T-helper 2 cell treated with Interferon-gamma antibody and Interleukin-4, amounts not matched to agents 5 μg/mL and 100 μg/mL, for 36 hours (primary cell): ENCODE data around the gene RECK.

Source experiments
- DNase-seq: peaks from one replicate; pipeline ENCODE4 v3.0.0; 2021; ENCODE audit warnings: low spot score
- H3K27ac Mint-ChIP-seq: one replicate; pipeline ENCODE4 v1.8.0; 2021; ENCODE audit warnings: mild to moderate bottlenecking, mixed read lengths
- H3K27me3 Mint-ChIP-seq: one replicate; pipeline ENCODE4 v1.8.0; 2021; ENCODE audit warnings: low read depth, mixed read lengths
- H3K36me3 Mint-ChIP-seq: one replicate; pipeline ENCODE4 v1.8.0; 2021; ENCODE audit warnings: low read depth, mixed read lengths
- H3K4me1 Mint-ChIP-seq: one replicate; pipeline ENCODE4 v1.8.0; 2021; ENCODE audit warnings: low read depth, mixed read lengths
- H3K4me3 Mint-ChIP-seq: one replicate; pipeline ENCODE4 v1.8.0; 2022; ENCODE audit warnings: mild to moderate bottlenecking, moderate library complexity, mixed read lengths
- H3K9me3 Mint-ChIP-seq: one replicate; pipeline ENCODE4 v1.8.0; 2021; ENCODE audit warnings: mixed read lengths

Gene RECK

GRCh38 chr9:36034234-36034633, 2.5 kb upstream of the RECK start:
- Mint-ChIP-seq H3K9me3 (no peaks in the 10 kb centered on the region), H3K27ac (no peak overlapping the region), H3K27me3 (peaks cover 27% of the 10 kb centered on the region), H3K4me1 (peaks cover 11% of the 10 kb centered on the region), H3K36me3 (peaks cover 3% of the 10 kb centered on the region), H3K4me3 (no peak overlapping the region)
- DNase-seq: no peak

GRCh38 chr9:36035006-36035405, 1.7 kb upstream of the RECK start:
- DNase-seq: no peak
- Mint-ChIP-seq H3K27me3 (peaks cover 27% of the 10 kb centered on the region), H3K36me3 (peaks cover 3% of the 10 kb centered on the region), H3K4me1 (peaks cover 17% of the 10 kb centered on the region), H3K27ac (no peak overlapping the region), H3K4me3 (no peak overlapping the region), H3K9me3 (no peaks in the 10 kb centered on the region)

GRCh38 chr9:36036253-36036779, 397 bp upstream of the RECK start:
- peaks cover 27% of the 10 kb centered on the region for H3K4me1 Mint-ChIP-seq
- H3K9me3 Mint-ChIP-seq: no peaks in the 10 kb centered on the region
- H3K36me3 Mint-ChIP-seq: peaks cover 3% of the 10 kb centered on the region
- no peak overlapping the region for H3K27ac Mint-ChIP-seq
- peak overlapping the region; percentile 81 for H3K4me3 Mint-ChIP-seq
- DNase-seq: no peak
- H3K27me3 Mint-ChIP-seq: peaks cover 19% of the 10 kb centered on the region

GRCh38 chr9:36037549-36038122, 923 bp downstream of the RECK start:
- peaks cover 9% of the 10 kb centered on the region for H3K27me3 Mint-ChIP-seq
- H3K4me3 Mint-ChIP-seq: peak overlapping the region; percentile 98
- H3K4me1 Mint-ChIP-seq: peaks cover 31% of the 10 kb centered on the region
- H3K36me3 Mint-ChIP-seq: peaks cover 3% of the 10 kb centered on the region
- H3K9me3 Mint-ChIP-seq: no peaks in the 10 kb centered on the region
- H3K27ac Mint-ChIP-seq: peak overlapping the region; percentile 80
- DNase-seq: no peak

- no peak for DNase-seq
- H3K9me3 Mint-ChIP-seq: no peaks in the 10 kb centered on the region
- H3K27me3 Mint-ChIP-seq: peaks cover 2% of the 10 kb centered on the region
- no peak overlapping the region for H3K27ac Mint-ChIP-seq
- H3K4me1 Mint-ChIP-seq: peaks cover 32% of the 10 kb centered on the region
- H3K4me3 Mint-ChIP-seq: no peak overlapping the region
- H3K36me3 Mint-ChIP-seq: peaks cover 7% of the 10 kb centered on the region
Observed at GRCh38 chr9:36039121-36039520, 2.4 kb downstream of the RECK start.

- peaks cover 2% of the 10 kb centered on the region for H3K27me3 Mint-ChIP-seq
- peaks cover 37% of the 10 kb centered on the region for H3K4me1 Mint-ChIP-seq
- peaks cover 7% of the 10 kb centered on the region for H3K36me3 Mint-ChIP-seq
- no peak overlapping the region for H3K4me3 Mint-ChIP-seq
- DNase-seq: no peak
- H3K9me3 Mint-ChIP-seq: no peaks in the 10 kb centered on the region
- no peak overlapping the region for H3K27ac Mint-ChIP-seq
Observed at GRCh38 chr9:36039696-36040095, 3.0 kb downstream of the RECK start.

- H3K27ac Mint-ChIP-seq: no peak overlapping the region
- no peaks in the 10 kb centered on the region for H3K9me3 Mint-ChIP-seq
- peaks cover 2% of the 10 kb centered on the region for H3K27me3 Mint-ChIP-seq
- peaks cover 40% of the 10 kb centered on the region for H3K4me1 Mint-ChIP-seq
- H3K4me3 Mint-ChIP-seq: no peak overlapping the region
- peaks cover 7% of the 10 kb centered on the region for H3K36me3 Mint-ChIP-seq
- no peak for DNase-seq
Observed at GRCh38 chr9:36040271-36040925, 3.7 kb downstream of the RECK start.

- DNase-seq: no peak
- H3K4me3 Mint-ChIP-seq: peak overlapping the region; percentile 6
- peaks cover 7% of the 10 kb centered on the region for H3K36me3 Mint-ChIP-seq
- H3K27me3 Mint-ChIP-seq: no peaks in the 10 kb centered on the region
- H3K4me1 Mint-ChIP-seq: peaks cover 37% of the 10 kb centered on the region
- no peaks in the 10 kb centered on the region for H3K9me3 Mint-ChIP-seq
- H3K27ac Mint-ChIP-seq: peak overlapping the region; percentile 3
Observed at GRCh38 chr9:36041506-36041905, 4.8 kb downstream of the RECK start.

- no peak for DNase-seq
- Mint-ChIP-seq H3K9me3 (no peaks in the 10 kb centered on the region), H3K27ac (no peak overlapping the region), H3K36me3 (peaks cover 4% of the 10 kb centered on the region), H3K4me1 (peaks cover 18% of the 10 kb centered on the region), H3K4me3 (no peak overlapping the region), H3K27me3 (no peaks in the 10 kb centered on the region)
Observed at GRCh38 chr9:36045610-36046009, 8.9 kb downstream of the RECK start.

GRCh38 chr9:36046923-36047322, 10.2 kb downstream of the RECK start:
- no peaks in the 10 kb centered on the region for H3K9me3 Mint-ChIP-seq
- no peaks in the 10 kb centered on the region for H3K27me3 Mint-ChIP-seq
- no peak for DNase-seq
- H3K27ac Mint-ChIP-seq: no peak overlapping the region
- no peak overlapping the region for H3K4me3 Mint-ChIP-seq
- H3K36me3 Mint-ChIP-seq: peaks cover 4% of the 10 kb centered on the region
- H3K4me1 Mint-ChIP-seq: peaks cover 9% of the 10 kb centered on the region

GRCh38 chr9:36049408-36049807, 12.7 kb downstream of the RECK start:
- DNase-seq: no peak
- Mint-ChIP-seq H3K36me3 (no peaks in the 10 kb centered on the region), H3K27ac (no peak overlapping the region), H3K4me1 (peaks cover 7% of the 10 kb centered on the region), H3K4me3 (no peak overlapping the region), H3K27me3 (no peaks in the 10 kb centered on the region), H3K9me3 (no peaks in the 10 kb centered on the region)

GRCh38 chr9:36050476-36050875, 13.8 kb downstream of the RECK start:
- Mint-ChIP-seq H3K27me3 (no peaks in the 10 kb centered on the region), H3K9me3 (no peaks in the 10 kb centered on the region), H3K4me3 (no peak overlapping the region), H3K4me1 (peaks cover 1% of the 10 kb centered on the region), H3K36me3 (no peaks in the 10 kb centered on the region), H3K27ac (no peak overlapping the region)
- no peak for DNase-seq

- no peaks in the 10 kb centered on the region for H3K27me3 Mint-ChIP-seq
- H3K36me3 Mint-ChIP-seq: no peaks in the 10 kb centered on the region
- H3K27ac Mint-ChIP-seq: no peak overlapping the region
- H3K4me3 Mint-ChIP-seq: no peak overlapping the region
- H3K9me3 Mint-ChIP-seq: no peaks in the 10 kb centered on the region
- DNase-seq: no peak
- peaks cover 1% of the 10 kb centered on the region for H3K4me1 Mint-ChIP-seq
Observed at GRCh38 chr9:36051317-36051716, 14.6 kb downstream of the RECK start.

GRCh38 chr9:36053971-36054370, 17.3 kb downstream of the RECK start:
- Mint-ChIP-seq H3K36me3 (no peaks in the 10 kb centered on the region), H3K27me3 (no peaks in the 10 kb centered on the region), H3K27ac (no peak overlapping the region), H3K4me3 (no peak overlapping the region), H3K9me3 (no peaks in the 10 kb centered on the region), H3K4me1 (peaks cover 1% of the 10 kb centered on the region)
- no peak for DNase-seq

- Mint-ChIP-seq H3K4me3 (no peak overlapping the region), H3K4me1 (peaks cover 1% of the 10 kb centered on the region), H3K27ac (no peak overlapping the region), H3K9me3 (no peaks in the 10 kb centered on the region), H3K36me3 (peaks cover 7% of the 10 kb centered on the region), H3K27me3 (no peaks in the 10 kb centered on the region)
- DNase-seq: no peak
Observed at GRCh38 chr9:36056896-36057295, 20.2 kb downstream of the RECK start.
